ENCODE data around the gene CD248. TPM values are rescaled to one million over a fixed set of nuclear protein-coding genes. Genes with fewer than 3 reads are reported as not detected.

Gene CD248
- total RNA-seq, 1 experiment from 2014 or later = 2.6 TPM

DNA sequence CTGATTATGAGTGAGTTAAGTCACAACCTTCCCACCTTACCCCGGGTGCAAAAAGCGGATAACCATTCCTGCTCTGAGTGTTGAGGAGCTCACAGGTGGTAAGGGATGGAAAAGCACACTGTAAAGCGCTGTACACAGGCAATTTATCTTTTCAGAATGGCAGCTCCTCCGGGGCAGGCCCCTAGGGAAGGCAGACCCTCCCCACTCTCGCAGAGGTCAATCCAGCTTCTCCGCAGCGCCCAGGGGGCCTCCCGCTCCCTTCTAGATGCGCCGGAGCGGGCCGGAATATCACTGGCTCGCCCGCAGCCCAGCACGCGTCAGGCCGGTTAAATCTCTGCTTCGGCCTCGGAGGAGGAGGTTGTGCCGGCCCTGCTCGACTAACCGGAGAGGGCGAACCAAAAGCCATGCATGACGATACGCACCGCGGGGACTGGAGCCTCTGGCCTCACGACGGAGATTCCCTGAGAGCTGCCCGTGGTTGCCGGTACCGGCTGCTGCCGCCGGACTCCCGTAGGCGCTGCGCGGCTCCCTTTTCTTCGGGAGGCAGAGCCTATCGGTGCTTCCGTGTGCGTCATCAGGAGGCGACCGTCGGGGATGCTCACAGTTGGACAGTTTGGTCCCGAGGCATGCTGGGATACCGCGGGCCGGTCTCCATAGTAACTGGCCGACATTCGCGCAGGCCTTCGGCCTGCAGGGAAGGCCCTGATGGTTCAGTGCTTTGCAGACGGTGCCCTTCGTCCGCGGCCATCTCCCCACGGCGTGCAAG lies 27.9 kb upstream of the CD248 start, which contains the start of gene BRMS1 (continued):
- TF ChIP-seq, protein P1, sequence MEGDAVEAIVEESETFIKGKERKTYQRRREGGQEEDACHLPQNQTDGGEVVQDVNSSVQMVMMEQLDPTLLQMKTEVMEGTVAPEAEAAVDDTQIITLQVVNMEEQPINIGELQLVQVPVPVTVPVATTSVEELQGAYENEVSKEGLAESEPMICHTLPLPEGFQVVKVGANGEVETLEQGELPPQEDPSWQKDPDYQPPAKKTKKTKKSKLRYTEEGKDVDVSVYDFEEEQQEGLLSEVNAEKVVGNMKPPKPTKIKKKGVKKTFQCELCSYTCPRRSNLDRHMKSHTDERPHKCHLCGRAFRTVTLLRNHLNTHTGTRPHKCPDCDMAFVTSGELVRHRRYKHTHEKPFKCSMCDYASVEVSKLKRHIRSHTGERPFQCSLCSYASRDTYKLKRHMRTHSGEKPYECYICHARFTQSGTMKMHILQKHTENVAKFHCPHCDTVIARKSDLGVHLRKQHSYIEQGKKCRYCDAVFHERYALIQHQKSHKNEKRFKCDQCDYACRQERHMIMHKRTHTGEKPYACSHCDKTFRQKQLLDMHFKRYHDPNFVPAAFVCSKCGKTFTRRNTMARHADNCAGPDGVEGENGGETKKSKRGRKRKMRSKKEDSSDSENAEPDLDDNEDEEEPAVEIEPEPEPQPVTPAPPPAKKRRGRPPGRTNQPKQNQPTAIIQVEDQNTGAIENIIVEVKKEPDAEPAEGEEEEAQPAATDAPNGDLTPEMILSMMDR (IDR thresholded peaks at IDR 0.05) = no peak
- TF ChIP-seq, protein P2, sequence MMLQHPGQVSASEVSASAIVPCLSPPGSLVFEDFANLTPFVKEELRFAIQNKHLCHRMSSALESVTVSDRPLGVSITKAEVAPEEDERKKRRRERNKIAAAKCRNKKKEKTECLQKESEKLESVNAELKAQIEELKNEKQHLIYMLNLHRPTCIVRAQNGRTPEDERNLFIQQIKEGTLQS (CRISPR knock-in tag; conservative IDR thresholded peaks at IDR 0.05) = no peak
- TF ChIP-seq, protein P3, sequence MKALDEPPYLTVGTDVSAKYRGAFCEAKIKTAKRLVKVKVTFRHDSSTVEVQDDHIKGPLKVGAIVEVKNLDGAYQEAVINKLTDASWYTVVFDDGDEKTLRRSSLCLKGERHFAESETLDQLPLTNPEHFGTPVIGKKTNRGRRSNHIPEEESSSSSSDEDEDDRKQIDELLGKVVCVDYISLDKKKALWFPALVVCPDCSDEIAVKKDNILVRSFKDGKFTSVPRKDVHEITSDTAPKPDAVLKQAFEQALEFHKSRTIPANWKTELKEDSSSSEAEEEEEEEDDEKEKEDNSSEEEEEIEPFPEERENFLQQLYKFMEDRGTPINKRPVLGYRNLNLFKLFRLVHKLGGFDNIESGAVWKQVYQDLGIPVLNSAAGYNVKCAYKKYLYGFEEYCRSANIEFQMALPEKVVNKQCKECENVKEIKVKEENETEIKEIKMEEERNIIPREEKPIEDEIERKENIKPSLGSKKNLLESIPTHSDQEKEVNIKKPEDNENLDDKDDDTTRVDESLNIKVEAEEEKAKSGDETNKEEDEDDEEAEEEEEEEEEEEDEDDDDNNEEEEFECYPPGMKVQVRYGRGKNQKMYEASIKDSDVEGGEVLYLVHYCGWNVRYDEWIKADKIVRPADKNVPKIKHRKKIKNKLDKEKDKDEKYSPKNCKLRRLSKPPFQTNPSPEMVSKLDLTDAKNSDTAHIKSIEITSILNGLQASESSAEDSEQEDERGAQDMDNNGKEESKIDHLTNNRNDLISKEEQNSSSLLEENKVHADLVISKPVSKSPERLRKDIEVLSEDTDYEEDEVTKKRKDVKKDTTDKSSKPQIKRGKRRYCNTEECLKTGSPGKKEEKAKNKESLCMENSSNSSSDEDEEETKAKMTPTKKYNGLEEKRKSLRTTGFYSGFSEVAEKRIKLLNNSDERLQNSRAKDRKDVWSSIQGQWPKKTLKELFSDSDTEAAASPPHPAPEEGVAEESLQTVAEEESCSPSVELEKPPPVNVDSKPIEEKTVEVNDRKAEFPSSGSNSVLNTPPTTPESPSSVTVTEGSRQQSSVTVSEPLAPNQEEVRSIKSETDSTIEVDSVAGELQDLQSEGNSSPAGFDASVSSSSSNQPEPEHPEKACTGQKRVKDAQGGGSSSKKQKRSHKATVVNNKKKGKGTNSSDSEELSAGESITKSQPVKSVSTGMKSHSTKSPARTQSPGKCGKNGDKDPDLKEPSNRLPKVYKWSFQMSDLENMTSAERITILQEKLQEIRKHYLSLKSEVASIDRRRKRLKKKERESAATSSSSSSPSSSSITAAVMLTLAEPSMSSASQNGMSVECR (CRISPR knock-in tag; IDR thresholded peaks at IDR 0.05; ENCODE audit: borderline replicate concordance) = peak; percentile 95; the same call in 1 of the 2 replicates
- TF ChIP-seq KAT7 (CRISPR knock-in tag; IDR thresholded peaks at IDR 0.05; ENCODE audit: borderline replicate concordance) (no peak), OVOL2 (CRISPR knock-in tag; IDR thresholded peaks at IDR 0.05; ENCODE audit: borderline replicate concordance) (no peak), ZNF396 (CRISPR knock-in tag; IDR thresholded peaks at IDR 0.05; ENCODE audit: borderline replicate concordance) (no peak), GTF2I (CRISPR knock-in tag; conservative IDR thresholded peaks at IDR 0.05) (no peak)
- TF ChIP-seq, protein P4, sequence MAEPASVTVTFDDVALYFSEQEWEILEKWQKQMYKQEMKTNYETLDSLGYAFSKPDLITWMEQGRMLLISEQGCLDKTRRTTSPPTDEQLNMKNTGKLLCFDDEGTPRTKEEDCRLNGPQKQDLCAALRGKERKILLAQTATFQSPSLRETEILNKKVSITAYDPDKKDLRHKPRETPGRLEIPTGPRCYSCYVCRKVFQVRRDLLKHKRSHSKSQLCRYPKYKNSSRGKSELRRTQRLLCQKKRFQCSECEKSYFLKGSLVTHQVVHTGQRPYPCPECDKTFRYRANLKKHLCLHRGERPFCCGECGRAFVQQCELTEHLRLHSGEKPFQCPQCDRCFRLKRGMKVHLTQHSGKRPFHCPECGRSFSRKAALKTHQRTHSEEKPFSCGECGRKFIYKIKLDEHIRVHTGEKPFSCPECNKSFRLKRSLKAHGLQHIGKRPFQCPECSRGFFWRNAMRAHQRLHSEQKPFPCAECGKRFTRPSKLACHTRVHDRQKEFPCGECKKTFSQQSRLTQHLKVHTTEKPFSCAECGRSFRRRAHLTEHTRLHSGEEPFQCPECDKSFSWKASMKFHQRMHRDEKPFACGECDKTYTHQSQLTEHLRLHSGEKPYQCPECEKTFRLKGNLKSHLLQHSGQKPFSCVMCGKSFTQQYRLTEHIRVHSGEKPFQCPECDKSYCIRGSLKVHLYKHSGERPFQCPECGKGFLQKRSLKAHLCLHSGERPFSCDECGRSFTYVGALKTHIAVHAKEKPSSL (CRISPR knock-in tag; conservative IDR thresholded peaks at IDR 0.05) = no peak
- TF ChIP-seq, protein P5, sequence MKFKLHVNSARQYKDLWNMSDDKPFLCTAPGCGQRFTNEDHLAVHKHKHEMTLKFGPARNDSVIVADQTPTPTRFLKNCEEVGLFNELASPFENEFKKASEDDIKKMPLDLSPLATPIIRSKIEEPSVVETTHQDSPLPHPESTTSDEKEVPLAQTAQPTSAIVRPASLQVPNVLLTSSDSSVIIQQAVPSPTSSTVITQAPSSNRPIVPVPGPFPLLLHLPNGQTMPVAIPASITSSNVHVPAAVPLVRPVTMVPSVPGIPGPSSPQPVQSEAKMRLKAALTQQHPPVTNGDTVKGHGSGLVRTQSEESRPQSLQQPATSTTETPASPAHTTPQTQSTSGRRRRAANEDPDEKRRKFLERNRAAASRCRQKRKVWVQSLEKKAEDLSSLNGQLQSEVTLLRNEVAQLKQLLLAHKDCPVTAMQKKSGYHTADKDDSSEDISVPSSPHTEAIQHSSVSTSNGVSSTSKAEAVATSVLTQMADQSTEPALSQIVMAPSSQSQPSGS (CRISPR knock-in tag; IDR thresholded peaks at IDR 0.05; ENCODE audit: borderline replicate concordance, low read depth) = no peak

DNA sequence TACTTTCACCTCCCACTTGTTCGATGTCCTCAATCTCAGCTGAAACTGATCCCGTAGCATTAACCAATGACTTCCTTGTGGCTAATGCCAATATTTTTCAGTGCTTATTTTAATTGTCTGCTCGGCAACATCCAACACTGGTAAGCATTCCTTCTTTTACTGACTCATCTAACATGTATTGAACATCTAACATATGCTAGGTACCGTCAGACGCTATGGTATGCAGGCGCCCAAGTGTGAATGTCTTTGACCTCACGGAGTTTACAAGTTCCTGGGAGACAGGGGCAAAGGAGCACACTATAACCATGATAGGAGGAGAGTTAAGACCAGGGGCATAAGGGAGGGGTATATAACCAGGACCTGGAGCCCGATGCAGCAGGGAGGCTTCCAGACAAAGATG lies 26.3 kb upstream of the CD248 start:
- Mint-ChIP-seq H3K27me3 (ENCODE audit: low read depth) (peaks cover 4% of the 10 kb centered on the region; the same call in 1 of the 2 replicates), H3K4me3 (peak overlapping the region; percentile 96), H3K36me3 (peaks cover 10% of the 10 kb centered on the region), H3K4me1 (peaks cover 22% of the 10 kb centered on the region), H3K9me3 (no peaks in the 10 kb centered on the region), H3K27ac (no peak overlapping the region; the same call in 1 of the 2 replicates)
- DNase-seq (ENCODE audit: low spot score) = no peak
- POLR2A ChIA-PET = no interaction called here
- no peak for ATAC-seq
- CTCF ChIA-PET = interaction anchor here (2.9 kb wide), 1 partner anchor 30 kb away, joined by 20 read pairs; no protein-coding TSS in a partner anchor
- TF ChIP-seq EMX1 (CRISPR knock-in tag; IDR thresholded peaks at IDR 0.05) (no peak), ELF4 (CRISPR knock-in tag; IDR thresholded peaks at IDR 0.05; ENCODE audit: low read depth) (no peak), MXD4 (CRISPR knock-in tag; IDR thresholded peaks at IDR 0.05; ENCODE audit: borderline replicate concordance) (no peak), PRRX2 (CRISPR knock-in tag; IDR thresholded peaks at IDR 0.05) (no peak), ATF1 (CRISPR knock-in tag; IDR thresholded peaks at IDR 0.05) (no peak), SMAD3 (CRISPR knock-in tag; IDR thresholded peaks at IDR 0.05; ENCODE audit: borderline replicate concordance) (no peak), SMAD4 (CRISPR knock-in tag; IDR thresholded peaks at IDR 0.05) (no peak), RELA (CRISPR knock-in tag; IDR thresholded peaks at IDR 0.05; ENCODE audit: borderline replicate concordance) (no peak), TEAD1 (CRISPR knock-in tag; IDR thresholded peaks at IDR 0.05) (no peak)
- TF ChIP-seq, protein P6, sequence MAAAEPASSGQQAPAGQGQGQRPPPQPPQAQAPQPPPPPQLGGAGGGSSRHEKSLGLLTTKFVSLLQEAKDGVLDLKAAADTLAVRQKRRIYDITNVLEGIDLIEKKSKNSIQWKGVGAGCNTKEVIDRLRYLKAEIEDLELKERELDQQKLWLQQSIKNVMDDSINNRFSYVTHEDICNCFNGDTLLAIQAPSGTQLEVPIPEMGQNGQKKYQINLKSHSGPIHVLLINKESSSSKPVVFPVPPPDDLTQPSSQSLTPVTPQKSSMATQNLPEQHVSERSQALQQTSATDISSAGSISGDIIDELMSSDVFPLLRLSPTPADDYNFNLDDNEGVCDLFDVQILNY (CRISPR knock-in tag; IDR thresholded peaks at IDR 0.05) = no peak
